Left lung (tissue), 10 donors: ENCODE results near the gene MEIS1. TPM values are rescaled to one million over a fixed set of nuclear protein-coding genes. Genes with fewer than 3 reads are reported as not detected.

ENCODE experiments used
- ATAC-seq: fragments of 200-7000 bp; cut with Tn5 transposase; one replicate; pipeline ENCODE4 v1.9.1; 2020; ENCODE audit warnings: moderate library complexity
- DNase-seq, 4 donors: peaks; one replicate each; pipeline ENCODE4 v3.0.0-alpha.2; 2013 to 2020
- H3K27ac ChIP-seq, 2 donors: fragments of 200-600 bp; sonication (generic) in 1 of 2; one replicate each; pipeline versions ENCODE4 v1.5.0 to v1.8.0; 2020 to 2021
- H3K27me3 ChIP-seq, 2 donors: fragments of 200-600 bp; sonication (generic) in 1 of 2; one replicate each; pipeline versions ENCODE4 v1.5.0 to v1.8.0; 2020 to 2021
- H3K36me3 ChIP-seq, 2 donors: fragments of 200-600 bp; sonication (generic) in 1 of 2; one replicate each; pipeline versions ENCODE4 v1.5.0 to v1.8.0; 2020 to 2021
- H3K4me1 ChIP-seq, 2 donors: fragments of 200-600 bp; one replicate each; pipeline ENCODE4 v1.8.0; 2021
- H3K4me3 ChIP-seq, 2 donors: fragments of 200-600 bp; sonication (generic) in 1 of 2; one replicate each; pipeline versions ENCODE4 v1.5.0 to v1.8.0; 2020 to 2021; ENCODE audit warnings: mild to moderate bottlenecking in 1 of 2
- H3K9me3 ChIP-seq, 2 donors: fragments of 200-600 bp; sonication (generic) in 1 of 2; one replicate each; pipeline versions ENCODE4 v1.5.0 to v1.8.0; 2020 to 2021
- intact Hi-C, 2 donors: fragments of 100-400 bp; cut with DNase I; formaldehyde crosslinking; loops; one replicate each; pipeline versions ENCODE4 v1.11.2 to v1.14.2; 2022
- polyA plus RNA-seq, 6 donors: library from polyadenylated mRNA; unstranded; fragments of 120-200 nt; gene quantifications; one replicate each; pipeline ENCODE4 v1.2.1, GENCODE V29; 2013; ENCODE audit not compliant: insufficient read length in 6 of 6
- total RNA-seq, 2 donors: library from RNA; stranded (reverse); fragmentation: NEBNext Ultra II Directional; extraction: Animal tissue kit (Norgen Biotek cat#: 25700); gene quantifications; one replicate each; pipeline ENCODE4 v1.2.1, GENCODE V29; 2021
- TF ChIP-seq, protein P1 (sequence below), 2 donors: fragments of 200-600 bp; sonication (generic) in 1 of 2; IDR thresholded peaks; one replicate each; pipeline versions ENCODE4 v1.5.0 to v1.8.0; 2021; ENCODE audit warnings: antibody characterized with exemption in 2 of 2
- donor health status: DM: no; HTN: yes; CAD: no.
- donor health status: DM: no; HTN: no; CAD: no.

MEIS1 gene
- total and polyA plus RNA-seq, 8 donors: 54.3 to 193 (median 163) TPM

DNA sequence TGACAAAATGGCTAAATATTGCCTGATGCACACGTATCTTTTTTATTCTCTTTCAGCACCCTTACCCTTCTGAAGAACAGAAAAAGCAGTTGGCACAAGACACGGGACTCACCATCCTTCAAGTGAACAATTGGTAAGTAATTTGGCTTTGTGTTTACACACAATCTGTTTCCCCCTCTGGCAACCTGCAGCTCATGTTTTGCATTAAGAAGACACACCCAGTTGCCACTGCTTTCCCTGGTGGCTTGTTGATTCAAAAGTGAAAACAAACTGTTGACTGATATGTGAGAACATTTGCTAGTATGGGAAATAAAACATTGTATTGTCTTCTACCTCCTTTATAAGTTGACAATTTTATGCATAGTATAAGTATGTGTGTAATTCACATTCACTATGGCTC lies 113.0 kb downstream of the MEIS1 start:
- Histone ChIP-seq H3K9me3 (no peaks in the 10 kb centered on the region), H3K36me3 (no peaks in the 10 kb centered on the region), H3K27ac (peak overlapping the region in 1 of 2 donors; percentile 20), H3K27me3 (no peaks in the 10 kb centered on the region), H3K4me1 (peaks cover 0 to 1% of the 10 kb centered on the region in 2 donors), H3K4me3 (no peak overlapping the region)
- TF ChIP-seq, protein P1, sequence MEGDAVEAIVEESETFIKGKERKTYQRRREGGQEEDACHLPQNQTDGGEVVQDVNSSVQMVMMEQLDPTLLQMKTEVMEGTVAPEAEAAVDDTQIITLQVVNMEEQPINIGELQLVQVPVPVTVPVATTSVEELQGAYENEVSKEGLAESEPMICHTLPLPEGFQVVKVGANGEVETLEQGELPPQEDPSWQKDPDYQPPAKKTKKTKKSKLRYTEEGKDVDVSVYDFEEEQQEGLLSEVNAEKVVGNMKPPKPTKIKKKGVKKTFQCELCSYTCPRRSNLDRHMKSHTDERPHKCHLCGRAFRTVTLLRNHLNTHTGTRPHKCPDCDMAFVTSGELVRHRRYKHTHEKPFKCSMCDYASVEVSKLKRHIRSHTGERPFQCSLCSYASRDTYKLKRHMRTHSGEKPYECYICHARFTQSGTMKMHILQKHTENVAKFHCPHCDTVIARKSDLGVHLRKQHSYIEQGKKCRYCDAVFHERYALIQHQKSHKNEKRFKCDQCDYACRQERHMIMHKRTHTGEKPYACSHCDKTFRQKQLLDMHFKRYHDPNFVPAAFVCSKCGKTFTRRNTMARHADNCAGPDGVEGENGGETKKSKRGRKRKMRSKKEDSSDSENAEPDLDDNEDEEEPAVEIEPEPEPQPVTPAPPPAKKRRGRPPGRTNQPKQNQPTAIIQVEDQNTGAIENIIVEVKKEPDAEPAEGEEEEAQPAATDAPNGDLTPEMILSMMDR (IDR thresholded peaks at IDR 0.05): no peak
- intact Hi-C loops: no loop called here
- no peak for ATAC-seq
- DNase-seq: no peak

DNA sequence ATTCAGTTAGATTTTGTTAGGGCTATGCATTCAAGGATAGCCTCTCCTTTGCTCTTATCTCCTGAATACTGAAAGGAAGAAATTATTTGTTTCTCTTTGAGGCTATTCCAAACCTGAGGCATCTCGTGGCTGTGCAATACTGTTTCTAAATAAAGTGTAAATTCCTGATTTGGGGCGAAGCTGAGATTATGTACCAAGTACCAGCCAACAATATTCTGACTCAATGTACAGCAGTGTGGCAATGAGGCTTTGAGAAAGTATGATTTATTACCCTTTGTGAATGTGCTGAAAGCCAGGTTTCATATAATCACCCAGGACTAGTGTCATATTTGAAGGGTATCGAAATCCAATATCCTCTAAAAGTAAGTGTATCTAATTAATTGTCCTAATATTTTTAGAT lies 113.5 kb downstream of the MEIS1 start:
- Histone ChIP-seq H3K27ac (peak overlapping the region in 1 of 2 donors; percentile 20), H3K27me3 (no peaks in the 10 kb centered on the region), H3K9me3 (no peaks in the 10 kb centered on the region), H3K36me3 (no peaks in the 10 kb centered on the region), H3K4me1 (peaks cover 5 to 6% of the 10 kb centered on the region in 2 donors), H3K4me3 (no peak overlapping the region)
- ATAC-seq (no peak), DNase-seq (no peak)
- intact Hi-C loops: no loop called here
- TF ChIP-seq, protein P1 (IDR thresholded peaks at IDR 0.05): no peak

GRCh38 chr2:66550826-66551225 lies 115.9 kb downstream of the MEIS1 start:
- peaks cover 13 to 20% of the 10 kb centered on the region in 2 donors for H3K4me1 ChIP-seq
- H3K4me3 ChIP-seq: no peak overlapping the region
- TF ChIP-seq, protein P1 (IDR thresholded peaks at IDR 0.05): no peak
- H3K36me3 ChIP-seq: no peaks in the 10 kb centered on the region
- intact Hi-C loops: no loop called here
- peaks cover 0 to 5% of the 10 kb centered on the region in 2 donors for H3K27me3 ChIP-seq
- ATAC-seq (no peak), DNase-seq (no peak)
- no peaks in the 10 kb centered on the region for H3K9me3 ChIP-seq
- H3K27ac ChIP-seq: no peak overlapping the region

- peak overlapping the region; percentile 6 to 22 for H3K27ac ChIP-seq
- TF ChIP-seq, protein P1 (IDR thresholded peaks at IDR 0.05): no peak
- DNase-seq (peak in 2 of 4 donors; percentile 64 to 70), ATAC-seq (no peak)
- intact Hi-C loops: no loop called here
- no peak overlapping the region for H3K4me3 ChIP-seq
- H3K9me3 ChIP-seq: no peaks in the 10 kb centered on the region
- no peaks in the 10 kb centered on the region for H3K36me3 ChIP-seq
- peaks cover 0 to 11% of the 10 kb centered on the region in 2 donors for H3K27me3 ChIP-seq
- H3K4me1 ChIP-seq: peaks cover 17 to 27% of the 10 kb centered on the region in 2 donors
These were observed 118.4 kb downstream of the MEIS1 start for GRCh38 chr2:66553370-66553769.

DNA sequence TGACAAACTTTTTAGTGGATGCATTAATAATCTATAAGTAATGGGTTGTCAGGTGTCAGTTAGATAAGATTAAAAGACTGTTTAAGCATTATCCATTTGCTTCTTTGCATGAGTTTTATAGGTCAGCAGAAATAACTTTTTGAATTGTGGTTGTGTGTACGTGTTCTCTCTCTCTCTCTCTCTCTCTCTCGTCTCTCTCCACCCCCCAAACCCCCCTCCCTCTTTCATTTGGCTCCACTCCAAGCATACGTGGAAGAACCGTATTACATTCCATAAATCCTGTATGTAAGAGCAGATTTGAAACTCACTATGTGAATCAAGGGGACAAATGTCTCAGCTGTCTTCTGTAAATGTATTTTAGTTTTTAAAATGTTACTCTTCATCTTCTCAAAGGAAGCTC lies 120.2 kb downstream of the MEIS1 start:
- Histone ChIP-seq H3K9me3 (no peaks in the 10 kb centered on the region), H3K4me3 (no peak overlapping the region), H3K27ac (peak overlapping the region; percentile 38 to 59), H3K4me1 (peaks cover 17 to 27% of the 10 kb centered on the region in 2 donors), H3K36me3 (no peaks in the 10 kb centered on the region), H3K27me3 (peaks cover 0 to 11% of the 10 kb centered on the region in 2 donors)
- TF ChIP-seq, protein P1 (IDR thresholded peaks at IDR 0.05): no peak
- peak in 1 of 4 donors; percentile 59 for DNase-seq
- intact Hi-C loops: no loop called here
- ATAC-seq: peak; percentile 26
